Gastrocnemius medialis (tissue), 4 donors: ENCODE data around the gene ASB6. TPM values are rescaled to one million over a fixed set of nuclear protein-coding genes. Genes with fewer than 3 reads are reported as not detected.

Experiments
- ATAC-seq, 2 donors: fragments of 150-250 bp; one replicate each; pipeline ENCODE4 v1.9.1; 2016
- DNase-seq, 2 donors: peaks; one replicate each; pipeline ENCODE4 v3.0.0-alpha.2; 2019
- H3K27ac ChIP-seq, 4 donors: fragments of 200-600 bp; sonication (generic); 1 replicate in 1 of 4; 2 replicates in 3 of 4; pipeline ENCODE4 v1.5.1; 2016 to 2018; ENCODE audit warnings: mild to moderate bottlenecking in 2 of 4, moderate library complexity in 1 of 4
- H3K27me3 ChIP-seq, 3 donors: fragments of 200-600 bp; sonication (generic) in 2 of 3; 1 replicate in 1 of 3; 2 replicates in 2 of 3; pipeline versions ENCODE4 v1.5.1 to v1.6.0; 2016 to 2019; ENCODE audit warnings: mild to moderate bottlenecking in 1 of 3, moderate library complexity in 1 of 3
- H3K36me3 ChIP-seq, 2 donors: fragments of 200-600 bp; sonication (generic) in 1 of 2; one replicate each; pipeline ENCODE4 v1.5.1; 2017 to 2018
- H3K4me1 ChIP-seq, 2 donors: fragments of 200-600 bp; sonication (generic) in 1 of 2; one replicate each; pipeline ENCODE4 v1.5.1; 2016 to 2017; ENCODE audit warnings: mild to moderate bottlenecking in 2 of 2
- H3K4me3 ChIP-seq, 4 donors: fragments of 200-600 bp; sonication (generic) in 3 of 4; 1 replicate in 1 of 4; 2 replicates in 3 of 4; pipeline ENCODE4 v1.5.1; 2016 to 2019; ENCODE audit warnings: mild to moderate bottlenecking in 2 of 4
- H3K9me3 ChIP-seq, 3 donors: fragments of 200-600 bp; sonication (generic) in 2 of 3; 1 replicate in 1 of 3; 2 replicates in 2 of 3; pipeline ENCODE4 v1.5.1; 2016 to 2019
- POLR2A ChIP-seq, 2 donors: fragments of 450-650 bp; IDR thresholded peaks; one replicate each; pipeline ENCODE4 v1.6.1; 2017; ENCODE audit warnings: antibody characterized with exemption in 2 of 2, mild to moderate bottlenecking in 2 of 2, moderate library complexity in 2 of 2
- in situ Hi-C, 4 donors: fragments of 200-750 bp; cut with MboI; loops; one replicate each; pipeline versions ENCODE4 v1.15.0 to v1.8.0; 2017; ENCODE audit warnings: low sequenced_read_pairs in 4 of 4
- intact Hi-C: fragments of 100-400 bp; cut with DNase I; formaldehyde crosslinking; loops from one replicate; pipeline ENCODE4 v1.15.1; 2023; ENCODE audit warnings: low total_unique reads
- total RNA-seq, 4 donors: library from RNA; depleted of rRNA; stranded (reverse); fragments of >200 nt; gene quantifications; one replicate each; pipeline versions ENCODE4 v1.1.0 to v1.2.3, GENCODE V29; 2016
- TF ChIP-seq, protein P1 (sequence below), 5 experiments: fragments of 450-650 bp in 3 of 5; fragments of 200-600 bp in 2 of 5; sonication (generic) in 2 of 5; IDR thresholded peaks in 4 of 5; conservative IDR thresholded peaks in 1 of 5; 1 replicate in 4 of 5; 2 replicates in 1 of 5; pipeline ENCODE4 v1.5.1; 2016 to 2019; ENCODE audit warnings: antibody characterized with exemption in 5 of 5, mild to moderate bottlenecking in 3 of 5, moderate library complexity in 3 of 5

ASB6 gene
- total RNA-seq, 4 donors from 2014 or later: 14.4 to 24.0 (median 19.4) TPM

DNA sequence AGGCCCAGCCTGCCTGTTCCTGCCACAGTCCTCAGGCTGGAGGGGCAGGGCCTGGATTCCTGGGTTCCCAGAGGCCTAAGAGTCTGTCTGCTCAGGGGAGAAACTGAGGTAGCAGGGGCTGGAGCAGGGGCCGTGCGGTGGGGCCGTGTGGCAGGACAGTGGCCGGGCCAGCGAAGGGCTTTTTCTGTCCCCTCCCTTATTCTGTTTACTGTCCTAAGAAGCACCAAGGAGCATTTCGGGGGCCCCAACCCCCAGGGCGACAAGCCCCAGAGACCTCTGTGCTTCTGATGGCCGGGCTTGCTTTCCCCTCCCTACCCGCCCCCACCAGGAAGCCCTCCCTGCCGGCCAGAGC lies 6.8 kb upstream of the ASB6 start:
- Histone ChIP-seq H3K27me3 (no peaks in the 10 kb centered on the region), H3K27ac (no peak overlapping the region), H3K4me3 (no peak overlapping the region), H3K4me1 (no peaks in the 10 kb centered on the region), H3K9me3 (no peaks in the 10 kb centered on the region), H3K36me3 (no peaks in the 10 kb centered on the region)
- TF ChIP-seq POLR2A (IDR thresholded peaks at IDR 0.05): no peak
- TF ChIP-seq, protein P1, sequence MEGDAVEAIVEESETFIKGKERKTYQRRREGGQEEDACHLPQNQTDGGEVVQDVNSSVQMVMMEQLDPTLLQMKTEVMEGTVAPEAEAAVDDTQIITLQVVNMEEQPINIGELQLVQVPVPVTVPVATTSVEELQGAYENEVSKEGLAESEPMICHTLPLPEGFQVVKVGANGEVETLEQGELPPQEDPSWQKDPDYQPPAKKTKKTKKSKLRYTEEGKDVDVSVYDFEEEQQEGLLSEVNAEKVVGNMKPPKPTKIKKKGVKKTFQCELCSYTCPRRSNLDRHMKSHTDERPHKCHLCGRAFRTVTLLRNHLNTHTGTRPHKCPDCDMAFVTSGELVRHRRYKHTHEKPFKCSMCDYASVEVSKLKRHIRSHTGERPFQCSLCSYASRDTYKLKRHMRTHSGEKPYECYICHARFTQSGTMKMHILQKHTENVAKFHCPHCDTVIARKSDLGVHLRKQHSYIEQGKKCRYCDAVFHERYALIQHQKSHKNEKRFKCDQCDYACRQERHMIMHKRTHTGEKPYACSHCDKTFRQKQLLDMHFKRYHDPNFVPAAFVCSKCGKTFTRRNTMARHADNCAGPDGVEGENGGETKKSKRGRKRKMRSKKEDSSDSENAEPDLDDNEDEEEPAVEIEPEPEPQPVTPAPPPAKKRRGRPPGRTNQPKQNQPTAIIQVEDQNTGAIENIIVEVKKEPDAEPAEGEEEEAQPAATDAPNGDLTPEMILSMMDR (IDR thresholded peaks at IDR 0.05 in 4 of 5, conservative IDR thresholded peaks at IDR 0.05 in 1 of 5): no peak
- intact Hi-C loops: no loop called here
- no peak for ATAC-seq
- in situ Hi-C loops: loop anchor here in 2 of 4 donors (10.0 to 25.0 kb wide), 2 partner anchors 136 to 139 kb away; no protein-coding TSS in a partner anchor
- DNase-seq: no peak

DNA sequence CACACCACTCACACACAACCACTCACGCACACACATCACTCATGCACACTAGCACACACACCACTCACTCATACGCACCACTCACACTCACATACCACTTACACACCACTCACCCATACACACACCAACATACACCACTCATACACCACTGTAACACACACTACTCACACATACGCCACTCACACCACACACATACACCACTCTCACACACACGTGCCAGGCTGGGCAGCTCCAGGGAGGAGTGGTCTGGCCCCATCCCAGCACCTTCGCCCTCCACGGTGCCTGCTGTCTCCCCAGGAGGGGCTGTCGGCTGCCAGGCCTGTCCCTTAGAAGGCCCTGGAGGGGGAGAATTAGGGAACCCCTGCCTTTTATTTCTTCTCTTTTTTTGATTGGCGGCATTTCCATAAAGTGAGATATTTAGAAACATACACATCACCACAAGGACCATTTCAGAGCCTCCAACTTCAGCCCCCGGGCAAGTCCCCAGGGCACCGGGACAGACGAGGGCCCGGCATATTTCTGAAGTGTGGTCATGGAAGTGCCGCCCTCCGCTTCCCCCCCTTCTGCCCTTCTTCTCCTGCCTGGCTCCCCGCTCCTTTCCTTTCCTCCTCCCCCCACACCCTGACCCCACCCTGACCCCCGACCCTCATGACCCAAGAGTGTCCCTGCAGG lies 6.3 kb upstream of the ASB6 start:
- in situ Hi-C loops: loop anchor here in 2 of 4 donors (10.0 to 25.0 kb wide), 2 partner anchors 137 to 139 kb away; no protein-coding TSS in a partner anchor
- DNase-seq (no peak), ATAC-seq (no peak)
- Histone ChIP-seq H3K27ac (no peak overlapping the region), H3K36me3 (no peaks in the 10 kb centered on the region), H3K4me3 (no peak overlapping the region), H3K9me3 (no peaks in the 10 kb centered on the region), H3K27me3 (no peaks in the 10 kb centered on the region), H3K4me1 (no peaks in the 10 kb centered on the region)
- no peak for TF ChIP-seq POLR2A (IDR thresholded peaks at IDR 0.05)
- TF ChIP-seq, protein P1 (IDR thresholded peaks at IDR 0.05 in 4 of 5, conservative IDR thresholded peaks at IDR 0.05 in 1 of 5): no peak
- intact Hi-C loops: no loop called here

DNA sequence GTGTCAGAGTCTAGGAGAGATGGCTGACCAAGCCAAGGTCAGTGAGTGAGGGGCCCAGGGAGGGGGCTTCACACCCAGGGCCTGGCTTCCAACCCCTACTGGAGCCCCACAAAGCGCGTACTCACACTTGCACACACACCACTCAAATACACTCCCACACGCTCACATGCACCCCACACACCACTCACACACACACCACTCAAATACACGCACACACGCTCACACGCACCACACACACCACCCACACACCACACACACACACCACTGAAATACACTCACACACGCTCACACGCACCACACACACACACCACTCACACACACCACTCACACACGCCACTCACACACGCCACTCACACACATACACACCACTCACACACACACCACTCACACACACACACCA lies 5.7 kb upstream of the ASB6 start:
- intact Hi-C loops: no loop called here
- H3K4me1 ChIP-seq: no peaks in the 10 kb centered on the region
- in situ Hi-C loops: loop anchor here in 2 of 4 donors (10.0 to 25.0 kb wide), 2 partner anchors 137 to 140 kb away; no protein-coding TSS in a partner anchor
- no peak overlapping the region for H3K4me3 ChIP-seq
- H3K9me3 ChIP-seq: no peaks in the 10 kb centered on the region
- no peaks in the 10 kb centered on the region for H3K36me3 ChIP-seq
- no peak for DNase-seq
- H3K27me3 ChIP-seq: no peaks in the 10 kb centered on the region
- no peak for ATAC-seq
- no peak overlapping the region for H3K27ac ChIP-seq
- no peak for TF ChIP-seq POLR2A (IDR thresholded peaks at IDR 0.05)
- TF ChIP-seq, protein P1 (IDR thresholded peaks at IDR 0.05 in 4 of 5, conservative IDR thresholded peaks at IDR 0.05 in 1 of 5): no peak

- H3K4me1 ChIP-seq: no peaks in the 10 kb centered on the region
- no peaks in the 10 kb centered on the region for H3K27me3 ChIP-seq
- no peak for TF ChIP-seq POLR2A (IDR thresholded peaks at IDR 0.05)
- TF ChIP-seq, protein P1 (IDR thresholded peaks at IDR 0.05 in 4 of 5, conservative IDR thresholded peaks at IDR 0.05 in 1 of 5): no peak
- DNase-seq (no peak), ATAC-seq (no peak)
- no peak overlapping the region for H3K27ac ChIP-seq
- in situ Hi-C loops: loop anchor here in 2 of 4 donors (10.0 to 25.0 kb wide), 2 partner anchors 138 to 141 kb away; no protein-coding TSS in a partner anchor
- H3K4me3 ChIP-seq: no peak overlapping the region
- H3K9me3 ChIP-seq: no peaks in the 10 kb centered on the region
- intact Hi-C loops: no loop called here
- no peaks in the 10 kb centered on the region for H3K36me3 ChIP-seq
These were observed 4.7 kb upstream of the ASB6 start for GRCh38 chr9:129646654-129647053.
